Muscle of arm (tissue), 12 donors: ENCODE data around the gene HIPK2. TPM values are rescaled to one million over a fixed set of nuclear protein-coding genes. Genes with fewer than 3 reads are reported as not detected.
"Not testable (repeated sequence)": the region's sequence is repeated elsewhere in the genome, so short reads cannot be mapped to it uniquely, and the experiment has no call there.

Source experiments
- DNase-seq: peaks from one replicate; pipeline ENCODE4 v3.0.0-alpha.2; 2013
- polyA plus RNA-seq, 12 donors: library from polyadenylated mRNA; unstranded; fragments of 120-200 nt; gene quantifications; one replicate each; pipeline ENCODE4 v1.2.1, GENCODE V29; 2013; ENCODE audit not compliant: insufficient read length in 12 of 12

Gene HIPK2
- polyA plus RNA-seq, 12 donors = 9.7 to 65.7 (median 12.3) TPM

GRCh38 chr7:139626817-139627216, 151.0 kb downstream of the HIPK2 start:
- DNase-seq = no peak

GRCh38 chr7:139623518-139623917, 154.3 kb downstream of the HIPK2 start:
- DNase-seq = no peak

GRCh38 chr7:139620676-139621344, 157.0 kb downstream of the HIPK2 start:
- no peak for DNase-seq

- peak; percentile 75 for DNase-seq
These were observed 158.5 kb downstream of the HIPK2 start for GRCh38 chr7:139619367-139619657.

GRCh38 chr7:139618482-139619366, 159.1 kb downstream of the HIPK2 start:
- DNase-seq = no peak

GRCh38 chr7:139617074-139617473, 160.7 kb downstream of the HIPK2 start:
- DNase-seq = no peak

GRCh38 chr7:139614886-139615285, 162.9 kb downstream of the HIPK2 start:
- no peak for DNase-seq

GRCh38 chr7:139613971-139614411, 163.8 kb downstream of the HIPK2 start:
- no peak for DNase-seq

- DNase-seq = not testable (repeated sequence)
These were observed 166.2 kb downstream of the HIPK2 start for GRCh38 chr7:139611556-139611955.

- DNase-seq = no peak
These were observed 167.2 kb downstream of the HIPK2 start for GRCh38 chr7:139610595-139610994.

GRCh38 chr7:139603896-139604295, 173.9 kb downstream of the HIPK2 start:
- no peak for DNase-seq

GRCh38 chr7:139603282-139603681, 174.5 kb downstream of the HIPK2 start:
- no peak for DNase-seq

- DNase-seq = no peak
These were observed 175.6 kb downstream of the HIPK2 start for GRCh38 chr7:139602143-139602722.

- no peak for DNase-seq
These were observed 176.6 kb downstream of the HIPK2 start for GRCh38 chr7:139601176-139601575.

- no peak for DNase-seq
These were observed 177.5 kb downstream of the HIPK2 start for GRCh38 chr7:139600306-139600705.

- DNase-seq = no peak
These were observed 179.2 kb downstream of the HIPK2 start for GRCh38 chr7:139598642-139599041.

- DNase-seq = no peak
These were observed 180.8 kb downstream of the HIPK2 start for GRCh38 chr7:139597028-139597427.

- DNase-seq = no peak
These were observed 181.2 kb downstream of the HIPK2 start for GRCh38 chr7:139596626-139597025.

GRCh38 chr7:139595806-139596205, 182.0 kb downstream of the HIPK2 start:
- no peak for DNase-seq

- DNase-seq = no peak
These were observed 182.8 kb downstream of the HIPK2 start for GRCh38 chr7:139594911-139595476.

- no peak for DNase-seq
These were observed 183.7 kb downstream of the HIPK2 start for GRCh38 chr7:139594090-139594489.

- DNase-seq = no peak
These were observed 184.9 kb downstream of the HIPK2 start for GRCh38 chr7:139592801-139593461.
